Glutamatergic neuron (in vitro differentiated cells): Measurements from ENCODE around the gene DYNC2H1. TPM values are rescaled to one million over a fixed set of nuclear protein-coding genes. Genes with fewer than 3 reads are reported as not detected.

ENCODE experiments used
- DNase-seq: peaks from one replicate; pipeline ENCODE4 v3.0.0; 2022
- H3K27ac Mint-ChIP-seq: one replicate; pipeline ENCODE4 v1.8.0; 2020; ENCODE audit warnings: mild to moderate bottlenecking, mixed read lengths, inconsistent platforms; ENCODE audit not compliant: unreplicated experiment
- H3K27me3 Mint-ChIP-seq: one replicate; pipeline ENCODE4 v1.8.0; 2020; ENCODE audit warnings: mild to moderate bottlenecking, moderate library complexity, mixed read lengths, inconsistent platforms; ENCODE audit not compliant: unreplicated experiment
- H3K36me3 Mint-ChIP-seq: one replicate; pipeline ENCODE4 v1.8.0; 2020; ENCODE audit warnings: mild to moderate bottlenecking, mixed read lengths, inconsistent platforms; ENCODE audit not compliant: unreplicated experiment
- H3K4me1 Mint-ChIP-seq: one replicate; pipeline ENCODE4 v1.8.0; 2020; ENCODE audit warnings: mild to moderate bottlenecking, low read depth, mixed read lengths, inconsistent platforms; ENCODE audit not compliant: unreplicated experiment
- H3K4me3 Mint-ChIP-seq: one replicate; pipeline ENCODE4 v1.8.0; 2020; ENCODE audit warnings: mild to moderate bottlenecking, mixed read lengths, inconsistent platforms; ENCODE audit not compliant: unreplicated experiment
- H3K9me3 Mint-ChIP-seq: one replicate; pipeline ENCODE4 v1.8.0; 2020; ENCODE audit warnings: mild to moderate bottlenecking, moderate library complexity, mixed read lengths, inconsistent platforms; ENCODE audit not compliant: unreplicated experiment
- CTCF ChIP-seq: fragments of 200-600 bp; sonication (generic); IDR thresholded peaks from one replicate; pipeline ENCODE4 v1.5.0; 2021; ENCODE audit not compliant: partially characterized antibody, unreplicated experiment
- total RNA-seq: library from RNA; stranded (reverse); fragmentation: NEBNext Ultra II Directional; extraction: Animal tissue kit (Norgen Biotek cat#: 25700); gene quantifications from one replicate; pipeline ENCODE4 v1.2.1, GENCODE V29; 2021; ENCODE audit not compliant: unreplicated experiment

Gene DYNC2H1
- total RNA-seq, 1 donor from 2014 or later = 9.7 TPM

GRCh38 chr11:103464420-103464819 is 355.2 kb downstream of the DYNC2H1 start:
- no peak overlapping the region for H3K27ac Mint-ChIP-seq
- no peaks in the 10 kb centered on the region for H3K9me3 Mint-ChIP-seq
- no peaks in the 10 kb centered on the region for H3K36me3 Mint-ChIP-seq
- no peak overlapping the region for H3K4me3 Mint-ChIP-seq
- H3K27me3 Mint-ChIP-seq = no peaks in the 10 kb centered on the region
- H3K4me1 Mint-ChIP-seq = peaks cover 2% of the 10 kb centered on the region
- DNase-seq = no peak
- no peak for TF ChIP-seq CTCF

DNA sequence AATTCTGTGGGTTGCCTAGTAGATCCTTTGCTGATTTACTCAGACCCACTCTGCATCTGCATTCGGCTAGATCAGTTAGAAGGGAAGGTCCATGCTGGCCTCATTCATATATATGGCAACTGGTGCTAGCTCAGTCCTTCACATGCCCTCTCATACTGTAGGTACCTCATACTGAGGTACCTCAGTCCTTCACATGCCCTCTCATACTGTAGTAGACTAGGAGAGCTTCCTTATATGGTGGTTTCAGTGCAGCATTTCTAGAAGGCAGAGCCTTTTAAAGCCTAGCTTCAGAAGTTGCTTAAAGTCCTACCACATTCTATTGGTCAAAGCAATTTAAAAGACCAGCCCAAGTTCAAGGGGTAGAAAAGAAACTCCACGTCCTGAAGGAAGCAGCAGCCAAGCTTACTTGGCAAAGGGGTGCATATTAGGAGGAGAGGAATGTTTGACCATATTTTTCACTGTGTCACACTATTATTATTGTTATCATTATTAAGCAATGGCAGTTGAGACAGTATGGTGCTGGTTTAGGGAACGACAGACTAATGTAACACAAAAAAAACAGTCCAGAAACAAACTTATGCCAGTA is 356.4 kb downstream of the DYNC2H1 start:
- DNase-seq = no peak
- Mint-ChIP-seq H3K36me3 (no peaks in the 10 kb centered on the region), H3K4me1 (peaks cover 2% of the 10 kb centered on the region), H3K9me3 (no peaks in the 10 kb centered on the region), H3K27ac (no peak overlapping the region), H3K27me3 (no peaks in the 10 kb centered on the region), H3K4me3 (no peak overlapping the region)
- no peak for TF ChIP-seq CTCF

DNA sequence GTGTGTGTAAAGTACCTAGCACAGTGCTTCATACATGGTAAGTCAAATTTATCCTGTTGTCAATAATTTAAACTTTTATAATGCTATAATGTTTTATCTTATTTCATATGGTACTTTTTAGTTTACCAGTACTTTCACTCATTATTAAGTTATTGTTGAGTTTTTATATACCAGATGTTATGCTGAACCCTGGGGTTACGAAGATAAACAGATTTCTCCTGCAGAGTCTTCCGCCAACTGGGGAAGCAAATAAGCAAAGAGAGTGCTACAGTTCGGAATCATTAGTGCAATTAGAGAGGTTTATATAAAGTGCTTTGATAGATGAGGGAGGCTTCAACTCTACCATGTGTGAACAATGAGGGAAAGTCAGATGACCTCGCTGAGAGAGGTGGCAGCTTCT is 362.3 kb downstream of the DYNC2H1 start:
- no peaks in the 10 kb centered on the region for H3K4me1 Mint-ChIP-seq
- H3K9me3 Mint-ChIP-seq = no peaks in the 10 kb centered on the region
- no peaks in the 10 kb centered on the region for H3K36me3 Mint-ChIP-seq
- no peak overlapping the region for H3K27ac Mint-ChIP-seq
- TF ChIP-seq CTCF = no peak
- no peak for DNase-seq
- no peak overlapping the region for H3K4me3 Mint-ChIP-seq
- H3K27me3 Mint-ChIP-seq = no peaks in the 10 kb centered on the region

- no peak overlapping the region for H3K4me3 Mint-ChIP-seq
- no peak for DNase-seq
- H3K4me1 Mint-ChIP-seq = peaks cover 6% of the 10 kb centered on the region
- H3K27me3 Mint-ChIP-seq = no peaks in the 10 kb centered on the region
- no peaks in the 10 kb centered on the region for H3K9me3 Mint-ChIP-seq
- no peak for TF ChIP-seq CTCF
- no peaks in the 10 kb centered on the region for H3K36me3 Mint-ChIP-seq
- no peak overlapping the region for H3K27ac Mint-ChIP-seq
Observed at GRCh38 chr11:103476874-103477273, 367.6 kb downstream of the DYNC2H1 start.

DNA sequence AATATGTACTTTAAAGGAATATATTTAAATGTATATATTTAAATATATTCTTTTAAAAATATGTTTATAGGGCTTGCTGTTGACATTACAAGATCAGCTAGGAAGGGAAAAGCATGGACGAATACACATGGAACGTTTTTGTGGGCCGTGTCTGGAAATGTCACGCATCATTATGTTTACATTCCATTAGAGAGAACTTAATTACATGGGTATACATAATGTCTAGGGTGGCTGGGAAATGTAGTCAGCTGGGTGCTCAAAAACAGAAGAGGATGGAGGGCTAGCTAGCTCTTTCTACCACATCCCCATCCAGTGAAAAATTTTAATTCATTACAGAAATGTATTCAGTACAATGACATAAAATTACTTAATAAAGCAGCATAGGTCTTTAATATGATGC is 371.2 kb downstream of the DYNC2H1 start:
- Mint-ChIP-seq H3K9me3 (no peaks in the 10 kb centered on the region), H3K27ac (no peak overlapping the region), H3K4me1 (peaks cover 6% of the 10 kb centered on the region), H3K4me3 (no peak overlapping the region), H3K27me3 (no peaks in the 10 kb centered on the region), H3K36me3 (no peaks in the 10 kb centered on the region)
- no peak for DNase-seq
- TF ChIP-seq CTCF = no peak
